ENCODE results near the gene N4BP2L2.

N4BP2L2 gene

GRCh38 chr13:32528358-32528757, 10.2 kb downstream of the N4BP2L2 start:
- no peak for FAIRE-seq

- no peak for FAIRE-seq
Observed at GRCh38 chr13:32527151-32527550, 11.4 kb downstream of the N4BP2L2 start.

- no peak for FAIRE-seq
Observed at GRCh38 chr13:32525766-32526165, 12.8 kb downstream of the N4BP2L2 start.

- no peak for FAIRE-seq
Observed at GRCh38 chr13:32515246-32515645, 23.3 kb downstream of the N4BP2L2 start.

GRCh38 chr13:32511482-32511881, 27.1 kb downstream of the N4BP2L2 start:
- no peak for FAIRE-seq

- no peak for FAIRE-seq
Observed at GRCh38 chr13:32504876-32505275, 33.7 kb downstream of the N4BP2L2 start.

- FAIRE-seq: no peak
Observed at GRCh38 chr13:32504263-32504662, 34.3 kb downstream of the N4BP2L2 start.

GRCh38 chr13:32503727-32504126, 34.9 kb downstream of the N4BP2L2 start:
- FAIRE-seq: no peak

GRCh38 chr13:32501064-32501463, 37.5 kb downstream of the N4BP2L2 start:
- FAIRE-seq: no peak

GRCh38 chr13:32499538-32500210, 38.9 kb downstream of the N4BP2L2 start:
- FAIRE-seq: no peak

- no peak for FAIRE-seq
Observed at GRCh38 chr13:32497589-32497988, 41.0 kb downstream of the N4BP2L2 start.

- no peak for FAIRE-seq
Observed at GRCh38 chr13:32496599-32497160, 41.9 kb downstream of the N4BP2L2 start.

- FAIRE-seq: no peak
Observed at GRCh38 chr13:32495841-32496240, 42.8 kb downstream of the N4BP2L2 start.

- FAIRE-seq: no peak
Observed at GRCh38 chr13:32495429-32495828, 43.2 kb downstream of the N4BP2L2 start.

GRCh38 chr13:32491028-32491427, 47.6 kb downstream of the N4BP2L2 start:
- FAIRE-seq: no peak

- no peak for FAIRE-seq
Observed at GRCh38 chr13:32476892-32477291, 61.7 kb downstream of the N4BP2L2 start.

- no peak for FAIRE-seq
Observed at GRCh38 chr13:32476021-32476731, 62.4 kb downstream of the N4BP2L2 start.

- FAIRE-seq: no peak
Observed at GRCh38 chr13:32474999-32475792, 63.4 kb downstream of the N4BP2L2 start.

- FAIRE-seq: no peak
Observed at GRCh38 chr13:32473650-32474049, 64.9 kb downstream of the N4BP2L2 start.

GRCh38 chr13:32472194-32472621, 66.4 kb downstream of the N4BP2L2 start:
- FAIRE-seq: no peak

GRCh38 chr13:32471187-32471922, 67.2 kb downstream of the N4BP2L2 start:
- no peak for FAIRE-seq

- FAIRE-seq: no peak
Observed at GRCh38 chr13:32468502-32469142, 70.0 kb downstream of the N4BP2L2 start.
